Measurements from ENCODE around the gene EEIG1. TPM values are rescaled to one million over a fixed set of nuclear protein-coding genes. Genes with fewer than 3 reads are reported as not detected.

The EEIG1 gene
- total and polyA plus RNA-seq, 12 donors: 6.7 to 33.5 (median 23.5) TPM

DNA sequence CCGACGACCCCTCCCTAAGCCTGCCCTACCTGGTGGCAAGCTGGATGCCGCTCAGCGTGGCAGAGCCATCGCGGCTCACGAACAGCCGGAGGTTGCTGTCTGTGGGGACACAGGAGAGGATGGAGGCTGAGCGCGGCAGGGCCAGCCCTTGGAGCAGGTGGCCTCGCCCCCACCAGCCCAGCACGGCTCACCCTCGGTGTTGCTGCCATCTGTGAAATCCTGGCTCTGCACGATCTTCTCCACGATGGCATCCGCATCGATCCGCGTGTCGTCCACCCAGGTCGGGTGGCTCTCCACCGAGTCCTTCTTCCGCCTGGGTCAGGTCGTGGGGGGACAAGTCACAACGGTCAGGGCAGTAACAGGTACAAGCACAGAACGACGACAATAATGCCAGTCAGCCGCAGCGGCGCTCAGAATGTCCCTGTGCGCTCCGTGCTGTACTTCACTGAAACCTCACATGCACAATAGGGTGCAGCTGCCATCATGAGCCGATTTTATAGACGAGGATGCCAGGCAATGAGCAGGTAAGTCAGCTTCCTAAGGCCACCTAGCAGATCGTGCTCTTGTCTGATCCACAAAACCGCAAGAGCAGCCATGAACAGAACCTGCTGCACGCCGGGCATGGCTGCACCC is 36.1 kb downstream of the EEIG1 start:
- TF ChIP-seq, protein P1, sequence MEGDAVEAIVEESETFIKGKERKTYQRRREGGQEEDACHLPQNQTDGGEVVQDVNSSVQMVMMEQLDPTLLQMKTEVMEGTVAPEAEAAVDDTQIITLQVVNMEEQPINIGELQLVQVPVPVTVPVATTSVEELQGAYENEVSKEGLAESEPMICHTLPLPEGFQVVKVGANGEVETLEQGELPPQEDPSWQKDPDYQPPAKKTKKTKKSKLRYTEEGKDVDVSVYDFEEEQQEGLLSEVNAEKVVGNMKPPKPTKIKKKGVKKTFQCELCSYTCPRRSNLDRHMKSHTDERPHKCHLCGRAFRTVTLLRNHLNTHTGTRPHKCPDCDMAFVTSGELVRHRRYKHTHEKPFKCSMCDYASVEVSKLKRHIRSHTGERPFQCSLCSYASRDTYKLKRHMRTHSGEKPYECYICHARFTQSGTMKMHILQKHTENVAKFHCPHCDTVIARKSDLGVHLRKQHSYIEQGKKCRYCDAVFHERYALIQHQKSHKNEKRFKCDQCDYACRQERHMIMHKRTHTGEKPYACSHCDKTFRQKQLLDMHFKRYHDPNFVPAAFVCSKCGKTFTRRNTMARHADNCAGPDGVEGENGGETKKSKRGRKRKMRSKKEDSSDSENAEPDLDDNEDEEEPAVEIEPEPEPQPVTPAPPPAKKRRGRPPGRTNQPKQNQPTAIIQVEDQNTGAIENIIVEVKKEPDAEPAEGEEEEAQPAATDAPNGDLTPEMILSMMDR (IDR thresholded peaks at IDR 0.05): no peak
- ATAC-seq: no peak
- Histone ChIP-seq H3K4me3 (no peak overlapping the region), H3K36me3 (peaks cover 0 to 50% (median 9%) of the 10 kb centered on the region in 9 donors), H3K27ac (peak overlapping the region in 1 of 10 donors; percentile 1), H3K9me3 (no peaks in the 10 kb centered on the region), H3K4me1 (peaks cover 0 to 70% (median 21%) of the 10 kb centered on the region in 9 donors), H3K27me3 (no peaks in the 10 kb centered on the region)
- DNase-seq: peak in 1 of 2 donors; percentile 12
- intact Hi-C loops (cut with DNase I): loop anchor here in 8 of 10 donors (5.0 to 10.0 kb wide), 4 partner anchors 38 to 173 kb away; partner anchors contain the start of gene EEIG1 (in 2 of the 8)
- WGBS, 2 donors: 94 to 95% methylated on average over 38 of the region's 38 CpGs

DNA sequence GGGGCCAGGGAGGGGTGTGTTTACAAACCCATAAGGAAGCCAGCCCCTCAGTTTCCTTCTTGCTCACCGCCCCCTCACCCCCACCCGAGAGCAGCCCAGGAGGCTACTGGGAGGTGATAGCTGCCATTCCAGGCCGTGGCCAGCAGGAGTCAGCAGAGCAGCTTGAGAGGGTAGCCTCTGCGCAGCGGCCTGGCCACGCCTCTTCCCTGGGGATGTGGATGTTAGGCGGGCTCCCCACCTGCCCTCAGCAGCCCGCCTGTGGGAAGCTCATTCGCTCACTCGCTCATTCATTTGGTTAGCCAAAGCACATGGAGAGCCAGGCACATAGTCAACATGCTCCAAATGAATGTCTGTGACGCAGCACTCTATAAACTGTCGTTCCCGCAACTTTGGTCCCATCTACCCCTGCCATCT is 37.1 kb downstream of the EEIG1 start:
- H3K4me1 ChIP-seq: peaks cover 0 to 61% (median 17%) of the 10 kb centered on the region in 9 donors
- 39 to 40% methylated on average over 13 of the region's 13 CpGs for WGBS, 2 donors
- ATAC-seq: peak; percentile 64 to 88 (median 82)
- H3K9me3 ChIP-seq: no peaks in the 10 kb centered on the region
- H3K4me3 ChIP-seq: no peak overlapping the region
- no peaks in the 10 kb centered on the region for H3K27me3 ChIP-seq
- peak; percentile 86 for DNase-seq
- intact Hi-C loops (cut with DNase I): loop anchor here (1.0 to 10.0 kb wide), 8 partner anchors 37 to 174 kb away; partner anchors contain the start of gene EEIG1 (in 1 of the 10)
- H3K27ac ChIP-seq: peak overlapping the region in 1 of 10 donors; percentile 1
- TF ChIP-seq, protein P1 (IDR thresholded peaks at IDR 0.05): peak; percentile 81 to 96 (median 89)
- peaks cover 0 to 50% (median 9%) of the 10 kb centered on the region in 9 donors for H3K36me3 ChIP-seq

DNA sequence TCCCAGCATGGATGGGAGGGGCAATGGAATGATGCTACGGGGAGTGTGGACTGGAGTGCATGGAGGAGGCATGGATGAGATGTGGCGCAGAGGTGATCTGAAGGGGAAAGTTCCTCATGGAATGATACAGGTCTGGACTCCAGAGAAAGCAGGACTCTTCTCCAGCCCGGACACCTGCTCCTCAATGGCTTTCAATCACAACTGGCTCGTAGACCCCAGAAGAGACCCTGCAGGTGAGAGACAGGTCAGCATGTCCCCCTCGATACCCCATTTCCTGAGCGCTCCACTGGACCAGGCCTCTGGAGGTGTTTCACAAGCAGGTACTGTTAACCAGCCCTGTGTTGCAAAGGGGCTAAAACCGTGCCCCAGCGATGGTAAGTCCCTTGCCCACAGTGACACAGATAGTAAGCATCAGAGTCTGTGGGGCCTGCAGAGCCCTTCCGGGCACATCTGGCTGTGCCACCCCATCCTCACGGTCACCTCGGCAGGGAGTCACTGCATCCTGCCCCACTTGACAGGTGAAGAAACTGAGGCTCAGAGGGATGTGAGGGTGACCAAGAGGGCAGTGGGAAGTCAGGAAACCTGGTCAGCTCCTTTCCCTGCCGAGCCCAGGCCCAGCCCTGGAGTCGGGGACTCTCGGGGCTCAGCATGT is 37.7 kb downstream of the EEIG1 start:
- no peaks in the 10 kb centered on the region for H3K27me3 ChIP-seq
- ATAC-seq (no peak), DNase-seq (peak in 1 of 2 donors; percentile 18)
- TF ChIP-seq, protein P1 (IDR thresholded peaks at IDR 0.05): peak in 1 of 9 donors; percentile 2
- peak overlapping the region in 1 of 10 donors; percentile 1 for H3K27ac ChIP-seq
- H3K4me3 ChIP-seq: no peak overlapping the region
- H3K4me1 ChIP-seq: peaks cover 3 to 59% (median 23%) of the 10 kb centered on the region in 9 donors
- intact Hi-C loops (cut with DNase I): loop anchor here (1.0 to 10.0 kb wide), 8 partner anchors 38 to 174 kb away; partner anchors contain the start of gene EEIG1 (in 1 of the 10)
- H3K9me3 ChIP-seq: no peaks in the 10 kb centered on the region
- WGBS, 2 donors: 78 to 87% methylated on average over 14 of the region's 14 CpGs
- H3K36me3 ChIP-seq: peaks cover 0 to 49% (median 9%) of the 10 kb centered on the region in 9 donors

DNA sequence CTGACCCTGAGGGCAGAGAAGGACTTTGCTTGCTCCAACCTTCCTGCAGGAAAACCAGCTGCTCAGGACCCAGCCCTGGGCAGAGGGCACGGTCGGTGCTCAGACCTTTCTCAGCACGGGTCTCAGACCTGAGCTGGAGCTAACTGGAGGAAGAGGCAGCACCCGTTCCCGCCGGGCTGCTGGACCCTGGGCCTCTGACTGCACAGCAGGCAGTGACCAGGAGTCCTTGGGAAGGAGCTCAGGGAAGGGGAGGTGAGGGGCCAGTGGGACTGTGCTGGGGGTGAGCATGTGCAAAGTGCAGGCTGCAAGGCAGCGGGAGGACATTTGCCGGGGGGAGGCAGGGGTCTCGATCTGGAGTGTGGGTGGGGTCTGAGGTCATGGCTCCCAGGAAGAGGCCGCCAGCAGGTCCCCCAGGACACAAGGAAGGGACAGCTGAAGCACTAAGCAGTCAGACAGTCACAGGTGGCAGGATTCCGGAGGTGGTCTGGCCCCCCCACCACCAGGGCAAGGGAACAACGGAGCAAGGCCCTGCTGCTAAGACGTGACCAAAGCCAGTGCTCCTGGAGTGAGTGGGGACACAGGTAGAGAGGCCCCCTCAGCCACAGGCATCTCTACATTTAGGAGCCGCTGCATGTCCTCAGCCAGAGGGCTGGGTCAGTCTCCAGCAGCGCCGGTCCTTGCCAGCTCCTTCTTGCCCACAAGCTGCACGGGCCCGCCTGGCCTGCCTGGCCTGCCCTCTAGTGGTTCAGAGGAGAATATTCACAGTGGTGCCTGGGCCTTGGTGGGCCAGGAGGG is 38.4 kb downstream of the EEIG1 start:
- H3K36me3 ChIP-seq: peaks cover 0 to 41% (median 9%) of the 10 kb centered on the region in 9 donors
- no peaks in the 10 kb centered on the region for H3K27me3 ChIP-seq
- peak; percentile 32 to 64 (median 52) for ATAC-seq
- no peak overlapping the region for H3K27ac ChIP-seq
- H3K4me3 ChIP-seq: no peak overlapping the region
- H3K4me1 ChIP-seq: peaks cover 5 to 55% (median 19%) of the 10 kb centered on the region in 9 donors
- whole genome bisulfite sequencing, 2 donors: 66% methylated on average over 18 of the region's 18 CpGs
- TF ChIP-seq, protein P1 (IDR thresholded peaks at IDR 0.05): peak; percentile 77 to 91 (median 87)
- intact Hi-C loops (cut with DNase I): loop anchor here (1.0 to 10.0 kb wide), 8 partner anchors 38 to 175 kb away; partner anchors contain the start of gene EEIG1 (in 1 of the 10)
- peak; percentile 58 to 72 for DNase-seq
- H3K9me3 ChIP-seq: no peaks in the 10 kb centered on the region

All from heart right ventricle (tissue), 16 donors.